GM12878 (cell line): ENCODE results near the gene GLIPR1L1. TPM values are rescaled to one million over a fixed set of nuclear protein-coding genes. Genes with fewer than 3 reads are reported as not detected.

Source experiments
- ATF3 ChIP-seq: IDR thresholded peaks from 2 replicates; pipeline ENCODE4 v1.6.1; 2011; ENCODE audit warnings: low read depth, mild to moderate bottlenecking, low read length, moderate library complexity, borderline replicate concordance; ENCODE audit errors: extremely low read depth
- BCLAF1 ChIP-seq: fragments of 450-650 bp; IDR thresholded peaks from 2 replicates; pipeline ENCODE4 v1.6.1; 2017; ENCODE audit warnings: antibody characterized with exemption, mild to moderate bottlenecking, moderate library complexity
- BHLHE40 ChIP-seq, 2 experiments: fragments of 450-650 bp in 1 of 2; IDR thresholded peaks; 2 replicates each; pipeline ENCODE4 v1.6.1; 2011 to 2017; ENCODE audit warnings: low read depth in 2 of 2, borderline replicate concordance in 1 of 2, improper control_type of control experiment in 1 of 2, low read length in 1 of 2, mild to moderate bottlenecking in 1 of 2
- CBFB ChIP-seq: IDR thresholded peaks from 2 replicates; pipeline ENCODE4 v1.6.1; 2016; ENCODE audit warnings: antibody characterized with exemption, low read depth
- CBX5 ChIP-seq: sonication (generic); IDR thresholded peaks from 2 replicates; pipeline ENCODE4 v1.6.1; 2016; ENCODE audit warnings: low read depth, moderate library complexity, mild to moderate bottlenecking, inconsistent platforms
- CUX1 ChIP-seq: IDR thresholded peaks from 2 replicates; pipeline ENCODE4 v1.6.1; 2012; ENCODE audit warnings: improper control_type of control experiment, low read depth, low read length; ENCODE audit not compliant: insufficient replicate concordance
- FOXK2 ChIP-seq: fragments of 450-650 bp; IDR thresholded peaks from 2 replicates; pipeline ENCODE4 v1.6.1; 2017; ENCODE audit warnings: mild to moderate bottlenecking, moderate library complexity
- HCFC1 ChIP-seq: fragments of 150-350 bp; IDR thresholded peaks from 2 replicates; pipeline ENCODE4 v1.6.1; 2014; ENCODE audit warnings: low read length
- IKZF2 ChIP-seq, 2 experiments: fragments of 450-650 bp; IDR thresholded peaks; 2 replicates each; pipeline ENCODE4 v1.6.1; 2017; ENCODE audit warnings: mild to moderate bottlenecking in 2 of 2, moderate library complexity in 2 of 2
- JUNB ChIP-seq: IDR thresholded peaks from 2 replicates; pipeline ENCODE4 v1.6.1; 2016; ENCODE audit warnings: antibody characterized with exemption, mild to moderate bottlenecking
- NFXL1 ChIP-seq: fragments of 450-650 bp; IDR thresholded peaks from 2 replicates; pipeline ENCODE4 v1.6.1; 2017; ENCODE audit warnings: antibody characterized with exemption, mild to moderate bottlenecking, borderline replicate concordance
- SMAD1 ChIP-seq: fragments of 450-650 bp; IDR thresholded peaks from 2 replicates; pipeline ENCODE4 v1.6.1; 2018; ENCODE audit warnings: mild to moderate bottlenecking, low read depth; ENCODE audit not compliant: partially characterized antibody
- SMAD5 ChIP-seq: IDR thresholded peaks from 2 replicates; pipeline ENCODE4 v1.6.1; 2016; ENCODE audit warnings: antibody characterized with exemption, low read depth
- SREBF1 ChIP-seq: IDR thresholded peaks from 2 replicates; pipeline ENCODE4 v1.6.1; 2012; ENCODE audit warnings: mild to moderate bottlenecking, low read length
- STAT3 ChIP-seq: IDR thresholded peaks from 2 replicates; pipeline ENCODE4 v1.6.1; 2011; ENCODE audit warnings: low read depth, low read length, improper control_type of control experiment
- TBL1XR1 ChIP-seq: IDR thresholded peaks from 2 replicates; pipeline ENCODE4 v1.6.1; 2012; ENCODE audit warnings: low read depth, low read length, improper control_type of control experiment
- YBX1 ChIP-seq: fragments of 450-650 bp; IDR thresholded peaks from 2 replicates; pipeline ENCODE4 v1.6.1; 2016; ENCODE audit warnings: antibody characterized with exemption
- polyA plus RNA-seq, 11 experiments: library from polyadenylated mRNA; depleted of rRNA in 4 of 11; unstranded in 6 of 11; stranded (reverse) in 5 of 11; fragments of >200 nt; fragmentation: Nextera tagmentation in 4 of 11; fragmentation: Illumina TruSeq in 1 of 11; extraction: Ambion mirVana in 4 of 11; extraction: Trizol in 1 of 11; gene quantifications; 1 replicate in 1 of 11; 2 replicates in 10 of 11; pipeline versions ENCODE4 v1.2.1 to v1.2.3, GENCODE V29; 2011 to 2016; ENCODE audit warnings: inconsistent platforms in 2 of 11, missing spikeins in 2 of 11, low read depth in 1 of 11
- total RNA-seq, 4 experiments: library from RNA; depleted of rRNA in 3 of 4; stranded (reverse); fragments of >200 nt in 3 of 4; fragmentation: Illumina TruSeq in 1 of 4; extraction: Trizol in 1 of 4; gene quantifications; 2 replicates each; pipeline versions ENCODE4 v1.2.1 to v1.2.3, GENCODE V29; 2013 to 2021
- TF ChIP-seq, protein P1 (sequence below): IDR thresholded peaks from 2 replicates; pipeline ENCODE4 v1.6.1; 2012; ENCODE audit warnings: low read depth, low read length, improper control_type of control experiment
- TF ChIP-seq, protein P2 (sequence below): IDR thresholded peaks from 2 replicates; pipeline ENCODE4 v1.6.1; 2011; ENCODE audit warnings: borderline replicate concordance, low read depth, mild to moderate bottlenecking, moderate library complexity, low read length; ENCODE audit not compliant: insufficient read depth, poor library complexity, severe bottlenecking

GLIPR1L1 gene
- total and polyA plus RNA-seq, 10 of the 15 experiments (the other 5 are each of a cell fraction or from before 2014, with no cell fraction given), result 0.10 to 0.47 (median 0.13) TPM; not detected in 7

GRCh38 chr12:75390899-75391538, 56.5 kb downstream of the GLIPR1L1 start, which contains the start of gene GLIPR1L2 (continued):
- no peak for TF ChIP-seq JUNB
- TF ChIP-seq CBX5, result peak; percentile 88
- TF ChIP-seq TBL1XR1, result 0 out of 2 replicates have a peak, but pooled peaks have one; percentile 54
- TF ChIP-seq SMAD1, result no peak
- TF ChIP-seq STAT3, result no peak
- TF ChIP-seq SMAD5, result peak; percentile 44; the same call in 1 of the 2 replicates
- peak; percentile 96 for TF ChIP-seq NFXL1
- TF ChIP-seq BCLAF1, result no peak
- TF ChIP-seq, protein P1, sequence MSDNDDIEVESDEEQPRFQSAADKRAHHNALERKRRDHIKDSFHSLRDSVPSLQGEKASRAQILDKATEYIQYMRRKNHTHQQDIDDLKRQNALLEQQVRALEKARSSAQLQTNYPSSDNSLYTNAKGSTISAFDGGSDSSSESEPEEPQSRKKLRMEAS, result peak; percentile 77
- TF ChIP-seq ATF3, result no peak
- TF ChIP-seq CUX1, result no peak
- TF ChIP-seq SREBF1, result no peak
- peak; percentile 84 for TF ChIP-seq CBFB
- peak; percentile 7 to 42; a peak in 1 of 4 replicates for TF ChIP-seq IKZF2 (IDR thresholded peaks at IDR 0.05)
- no peak for TF ChIP-seq FOXK2
- TF ChIP-seq BHLHE40 (IDR thresholded peaks at IDR 0.05; ENCODE audit: borderline replicate concordance in 1 of 2, low read depth in 2 of 2, low read length in 1 of 2), result peak; percentile 46 to 52; a peak in 2 of 4 replicates
- TF ChIP-seq YBX1, result no peak
- 0 out of 2 replicates have a peak, but pooled peaks have one; percentile 26 for TF ChIP-seq HCFC1
- TF ChIP-seq, protein P2, sequence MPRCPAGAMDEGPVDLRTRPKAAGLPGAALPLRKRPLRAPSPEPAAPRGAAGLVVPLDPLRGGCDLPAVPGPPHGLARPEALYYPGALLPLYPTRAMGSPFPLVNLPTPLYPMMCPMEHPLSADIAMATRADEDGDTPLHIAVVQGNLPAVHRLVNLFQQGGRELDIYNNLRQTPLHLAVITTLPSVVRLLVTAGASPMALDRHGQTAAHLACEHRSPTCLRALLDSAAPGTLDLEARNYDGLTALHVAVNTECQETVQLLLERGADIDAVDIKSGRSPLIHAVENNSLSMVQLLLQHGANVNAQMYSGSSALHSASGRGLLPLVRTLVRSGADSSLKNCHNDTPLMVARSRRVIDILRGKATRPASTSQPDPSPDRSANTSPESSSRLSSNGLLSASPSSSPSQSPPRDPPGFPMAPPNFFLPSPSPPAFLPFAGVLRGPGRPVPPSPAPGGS, result no peak
